ENCODE results near the gene ANGPTL1. TPM values are rescaled to one million over a fixed set of nuclear protein-coding genes. Genes with fewer than 3 reads are reported as not detected.

Gene ANGPTL1
- not detected in 2 replicates for total RNA-seq (2021; fragmentation: NEBNext Ultra II Directional; extraction: Animal tissue kit (Norgen Biotek cat#: 25700))
- not detected in 2 replicates for polyA plus RNA-seq (2011; rRNA removed)
- polyA plus RNA-seq (2011; cell fraction: cytosol; rRNA removed): not detected
- not detected for polyA plus RNA-seq (2011; cell fraction: nucleus; rRNA removed)
- 0.08 to 0.17 TPM (median 0.13 TPM) in 3 of 4 replicates, not detected in the other for polyA plus RNA-seq (2012, experiment 1 of 2)
- not detected for polyA plus RNA-seq (2012, experiment 2 of 2)
- polyA plus RNA-seq (2013, experiment 1 of 2): 0.06 TPM
- polyA plus RNA-seq (2013, experiment 2 of 2): 0.28 TPM
- 0.03 and 0.07 TPM in 2 replicates for polyA minus RNA-seq (2011; rRNA and poly(A)+ RNA removed)
- polyA minus RNA-seq (2011; cell fraction: cytosol; rRNA and poly(A)+ RNA removed): not detected
- not detected for polyA minus RNA-seq (2011; cell fraction: nucleus; rRNA and poly(A)+ RNA removed)
- long read RNA-seq, experiment 1: 0 reads
- long read RNA-seq, experiment 2: 0 reads

- no peak within 1 kb of the TSS for H3K4me3 ChIP-seq (ENCODE audit: extremely low read depth in 1 of 4, insufficient read depth in 2 of 4, low read depth in 3 of 4, low read length in 4 of 4)
- H3K4me2 ChIP-seq (ENCODE audit: insufficient read depth in 1 of 2, low read depth in 2 of 2, low read length in 2 of 2): 0 out of 4 replicates have a peak within 1 kb of the TSS, but pooled peaks of 1 of the 2 experiments have one; percentile 4
- H3K14ac ChIP-seq (ENCODE audit: insufficient read length): no peak within 1 kb of the TSS
- H3K9ac ChIP-seq (replicated peaks in 1 of 4; ENCODE audit: extremely low read depth in 1 of 4, low read depth in 3 of 4, low read length in 3 of 4): no peak within 1 kb of the TSS
- no peak within 1 kb of the TSS for H2BK5ac ChIP-seq (ENCODE audit: low read depth, low read length)
- no peak within 1 kb of the TSS for H2AK5ac ChIP-seq (ENCODE audit: low read depth, low read length)
- H3K23me2 ChIP-seq (ENCODE audit: low read depth, low read length): no peaks in the 10 kb centered on the region
- H3K56ac ChIP-seq (replicated peaks; ENCODE audit: insufficient read length, low read depth, low read length): no peak within 1 kb of the TSS
- 58% methylated on average over 4 of the region's 4 CpGs; no CpG with 5 or more reads in 1 of the 2 experiments for WGBS, 2 experiments (ENCODE audit: extremely low coverage in 1 of 2, insufficient coverage in 1 of 2, insufficient read length in 1 of 2, insufficient replicate concordance in 2 of 2, low coverage in 1 of 2, low lambda C conversion rate in 2 of 2, missing lambda C conversion rate in 1 of 2)
- no peaks in the 10 kb centered on the region for H3K9me3 ChIP-seq (ENCODE audit: insufficient read depth in 2 of 2, low read depth in 1 of 2, low read length in 1 of 2)
- no peak within 1 kb of the TSS for H4K8ac ChIP-seq (ENCODE audit: extremely low read depth, insufficient read depth, low read length)
- H3K79me1 ChIP-seq (ENCODE audit: low read depth, low read length): no peaks in the 10 kb centered on the region
- H3K79me2 ChIP-seq (ENCODE audit: control insufficient read depth in 1 of 2, insufficient read depth in 2 of 2, low read length in 2 of 2): no peaks in the 10 kb centered on the region
- no peaks in the 10 kb centered on the region for H3K27me3 ChIP-seq (replicated peaks in 1 of 4; ENCODE audit: control insufficient read depth in 3 of 4, extremely low read depth in 1 of 4, insufficient read depth in 3 of 4, low read length in 3 of 4)
- H2BK12ac ChIP-seq (ENCODE audit: low read depth, low read length): no peak within 1 kb of the TSS
- H2BK20ac ChIP-seq (ENCODE audit: low read length): no peak within 1 kb of the TSS
- H4K91ac ChIP-seq (replicated peaks; ENCODE audit: insufficient read length, low read length): no peak within 1 kb of the TSS
- H2BK15ac ChIP-seq (ENCODE audit: low read length): no peak within 1 kb of the TSS
- DNase-seq (ENCODE audit: low read depth in 1 of 2, low spot score in 2 of 2): no peak
- CTCF ChIA-PET (ENCODE audit: partially characterized antibody): interaction anchor here (1.1 to 2.1 kb wide), 3 partner anchors 8 to 328 kb away, joined by 4 to 6 read pairs (median 4); no protein-coding TSS in a partner anchor
- H2BK120ac ChIP-seq (replicated peaks; ENCODE audit: low read depth, low read length): no peak within 1 kb of the TSS
- no peaks in the 10 kb centered on the region for H4K20me1 ChIP-seq (replicated peaks in 1 of 2; ENCODE audit: control insufficient read depth in 1 of 2, insufficient read depth in 2 of 2, low read length in 2 of 2)
- H3K18ac ChIP-seq (ENCODE audit: extremely low read depth, low read length): no peak within 1 kb of the TSS
- H3K23ac ChIP-seq (ENCODE audit: insufficient read length): no peak within 1 kb of the TSS
- no peak within 1 kb of the TSS for H3K27ac ChIP-seq (ENCODE audit: low read depth, low read length)
- H3K4ac ChIP-seq (replicated peaks; ENCODE audit: insufficient read length, low read depth, low read length): no peak within 1 kb of the TSS
- H3K36me3 ChIP-seq (ENCODE audit: control insufficient read depth in 2 of 4, insufficient read depth in 4 of 4, low read length in 3 of 4): no peaks in the 10 kb centered on the region
- peaks cover 0 to 6% (median 2%) of the 10 kb centered on the region in 4 experiments; a peak in 2 of 7 replicates for H3K4me1 ChIP-seq (replicated peaks in 1 of 4; ENCODE audit: control insufficient read depth in 3 of 4, insufficient read depth in 4 of 4, low read length in 3 of 4)
- no peak within 1 kb of the TSS for H2AFZ ChIP-seq (ENCODE audit: low read length)
- FAIRE-seq: no peak
- POLR2A ChIA-PET (ENCODE audit: partially characterized antibody): no interaction called here
- H4K5ac ChIP-seq (ENCODE audit: insufficient read length, low read depth, low read length): no peak within 1 kb of the TSS
- TF ChIP-seq NANOG (IDR thresholded peaks at IDR 0.05; ENCODE audit: insufficient read depth, low read depth, low read length, poor library complexity, severe bottlenecking): no peak
- TF ChIP-seq BRCA1 (IDR thresholded peaks at IDR 0.05; ENCODE audit: low read depth, low read length): no peak
- TF ChIP-seq MAX (IDR thresholded peaks at IDR 0.05): no peak
- no peak for TF ChIP-seq CHD1 (IDR thresholded peaks at IDR 0.05; ENCODE audit: low read depth, low read length)
- no peak for TF ChIP-seq TBP (IDR thresholded peaks at IDR 0.05; ENCODE audit: low read depth, low read length)
- TF ChIP-seq EP300 (IDR thresholded peaks at IDR 0.05; ENCODE audit: borderline replicate concordance in 1 of 2, low read depth in 2 of 2, low read length in 2 of 2): no peak
- TF ChIP-seq E2F6 (IDR thresholded peaks at IDR 0.05): no peak
- TF ChIP-seq ATF2 (IDR thresholded peaks at IDR 0.05; ENCODE audit: low read length): no peak
- no peak for TF ChIP-seq SP2 (IDR thresholded peaks at IDR 0.05; ENCODE audit: low read length)
Measured at GRCh38 chr1:178870944-178871343, at the start of gene ANGPTL1. ANGPTL1 (minus strand) TSS chr1:178871077; CDS start chr1:178865776, 5,301 bp downstream.

Data from H1 (cell line).